Common myeloid progenitor, CD34-positive (primary cell): ENCODE data around the gene ZFPL1.

Source experiments
- CTCF ChIA-PET: fragments of 350-600 bp; sonication (Branson Sonifier 250); formaldehyde crosslinking; loops from one replicate; lab custom pipeline; 2021; ENCODE audit warnings: antibody characterized with exemption; lab: Charles Lee
- POLR2A ChIA-PET: fragments of 350-600 bp; sonication (Branson Sonifier 250); formaldehyde crosslinking; loops from one replicate; lab custom pipeline; 2021; ENCODE audit warnings: antibody characterized with exemption; lab: Charles Lee
- DNase-seq, 3 donors: peaks; one replicate each; pipeline versions ENCODE4 v3.0.0 to v3.0.0-alpha.2; 2013
- H3K27ac ChIP-seq, 2 experiments: 1 replicate in 1 of 2; 2 replicates in 1 of 2; pipeline ENCODE4 v1.7.0; 2013; ENCODE audit warnings: inconsistent platforms in 2 of 2, low read length in 2 of 2, mild to moderate bottlenecking in 2 of 2, low read depth in 1 of 2, moderate library complexity in 1 of 2; ENCODE audit not compliant: severe bottlenecking in 2 of 2, insufficient read depth in 1 of 2, poor library complexity in 1 of 2
- H3K27me3 ChIP-seq, 5 experiments: replicated peaks in 2 of 5; 1 replicate in 3 of 5; 2 replicates in 2 of 5; pipeline versions ENCODE4 v1.6.1 to v1.7.0; 2013; ENCODE audit warnings: low read length in 4 of 5, mild to moderate bottlenecking in 2 of 5, moderate library complexity in 2 of 5, inconsistent platforms in 1 of 5; ENCODE audit not compliant: insufficient read depth in 5 of 5, control insufficient read depth in 4 of 5
- H3K36me3 ChIP-seq, 4 experiments: 1 replicate in 2 of 4; 2 replicates in 2 of 4; pipeline versions ENCODE4 v1.6.1 to v1.7.0; 2013; ENCODE audit warnings: low read length in 3 of 4, control low read depth in 1 of 4, mild to moderate bottlenecking in 1 of 4; ENCODE audit not compliant: control insufficient read depth in 4 of 4, insufficient read depth in 4 of 4
- H3K4me1 ChIP-seq, 4 experiments: 1 replicate in 3 of 4; 2 replicates in 1 of 4; pipeline versions ENCODE4 v1.6.1 to v1.7.1; 2013; ENCODE audit warnings: low read length in 3 of 4, mild to moderate bottlenecking in 3 of 4, control low read depth in 1 of 4, inconsistent platforms in 1 of 4, moderate library complexity in 1 of 4; ENCODE audit not compliant: control insufficient read depth in 4 of 4, insufficient read depth in 4 of 4; ENCODE audit errors: control extremely low read depth in 1 of 4
- H3K4me3 ChIP-seq, 7 experiments: 1 replicate in 4 of 7; 2 replicates in 3 of 7; pipeline versions ENCODE4 v1.5.1 to v1.7.0; 2013; ENCODE audit warnings: mild to moderate bottlenecking in 7 of 7, low read length in 6 of 7, moderate library complexity in 6 of 7, inconsistent platforms in 2 of 7, low read depth in 2 of 7, control low read depth in 1 of 7; ENCODE audit not compliant: insufficient read depth in 4 of 7, control insufficient read depth in 1 of 7; ENCODE audit errors: extremely low read depth in 1 of 7
- H3K9me3 ChIP-seq, 5 experiments: 1 replicate in 4 of 5; 2 replicates in 1 of 5; pipeline versions ENCODE4 v1.6.1 to v1.7.1; 2013; ENCODE audit warnings: low read length in 4 of 5, mild to moderate bottlenecking in 2 of 5, inconsistent platforms in 1 of 5, low read depth in 1 of 5, moderate library complexity in 1 of 5; ENCODE audit not compliant: control insufficient read depth in 4 of 5, insufficient read depth in 2 of 5; ENCODE audit errors: control extremely low read depth in 1 of 5
- WGBS: methylation state at CpG from one replicate; pipeline ENCODE4 v1.1.5; 2013; ENCODE audit not compliant: insufficient coverage; 5-methylcytosine and 5-hydroxymethylcytosine counted together

Gene ZFPL1

GRCh38 chr11:65111159-65111743 lies 27.2 kb downstream of the ZFPL1 start:
- WGBS: 68% methylated on average over 31 of the region's 31 CpGs
- H3K27ac ChIP-seq: no peak overlapping the region
- peaks cover 0 to 44% (median 34%) of the 10 kb centered on the region in 4 experiments for H3K4me1 ChIP-seq
- POLR2A ChIA-PET: interaction anchor here (0.7 to 2.8 kb wide), 8 partner anchors 12 to 95 kb away, joined by 3 to 7 read pairs (median 3); partner anchors contain the start of genes SYVN1 and VPS51
- peak overlapping the region in 3 of 7 experiments; percentile 74 to 80 (median 74) for H3K4me3 ChIP-seq
- peaks cover 0 to 59% (median 30%) of the 10 kb centered on the region in 4 experiments for H3K36me3 ChIP-seq
- no peak for DNase-seq
- H3K27me3 ChIP-seq: no peaks in the 10 kb centered on the region
- CTCF ChIA-PET: interaction anchor here (0.7 to 4.9 kb wide), 24 partner anchors 8 to 203 kb away, joined by 3 to 56 read pairs (median 4); partner anchors contain the start of genes ARL2, BATF2, CAPN1 and CDC42EP2
- H3K9me3 ChIP-seq: no peaks in the 10 kb centered on the region

GRCh38 chr11:65111744-65112545 lies 27.9 kb downstream of the ZFPL1 start, which contains the start of gene TM7SF2:
Gene TM7SF2 (plus strand): TSS chr11:65111872. CDS start chr11:65112016, 144 bp downstream.
- DNase-seq: peak; percentile 91 to 95 (median 94)
- Histone ChIP-seq H3K36me3 (peaks cover 0 to 60% (median 29%) of the 10 kb centered on the region in 4 experiments), H3K27ac (peak within 1 kb of the TSS in 1 of 2 experiments; percentile 61), H3K4me1 (peaks cover 0 to 51% (median 40%) of the 10 kb centered on the region in 4 experiments), H3K27me3 (no peaks in the 10 kb centered on the region), H3K4me3 (peak within 1 kb of the TSS; percentile 52 to 80 (median 74)), H3K9me3 (no peaks in the 10 kb centered on the region)
- WGBS: under 1% methylated on average over 52 of the region's 64 CpGs
- ChIA-PET CTCF (interaction anchor here (0.7 to 4.9 kb wide), 22 partner anchors 8 to 203 kb away, joined by 3 to 56 read pairs (median 4); partner anchors contain the start of genes ARL2, CAPN1, CDC42EP2 and FAU), POLR2A (interaction anchor here (0.7 to 2.8 kb wide), 6 partner anchors 16 to 96 kb away, joined by 3 to 7 read pairs (median 3); partner anchors contain the start of genes SYVN1 and VPS51)

GRCh38 chr11:65112546-65113360 lies 28.7 kb downstream of the ZFPL1 start:
- POLR2A ChIA-PET: interaction anchor here (1.0 to 2.8 kb wide), 4 partner anchors 17 to 97 kb away, joined by 3 to 7 read pairs (median 4); partner anchors contain the start of genes SYVN1 and VPS51
- no peaks in the 10 kb centered on the region for H3K27me3 ChIP-seq
- 0% methylated on average over 44 of the region's 57 CpGs for WGBS
- H3K27ac ChIP-seq: peak overlapping the region in 1 of 2 experiments; percentile 61
- CTCF ChIA-PET: interaction anchor here (0.5 to 4.9 kb wide), 17 partner anchors 8 to 99 kb away, joined by 3 to 56 read pairs (median 4); partner anchors contain the start of genes ARL2, CAPN1, FAU and MRPL49
- peaks cover 0 to 57% (median 43%) of the 10 kb centered on the region in 4 experiments for H3K4me1 ChIP-seq
- H3K36me3 ChIP-seq: peaks cover 0 to 51% (median 24%) of the 10 kb centered on the region in 4 experiments
- peak; percentile 61 to 81 (median 76) for DNase-seq
- no peaks in the 10 kb centered on the region for H3K9me3 ChIP-seq
- peak overlapping the region; percentile 52 to 80 (median 74) for H3K4me3 ChIP-seq

- peak in 1 of 3 donors; percentile 28 for DNase-seq
- Histone ChIP-seq H3K36me3 (peaks cover 0 to 50% (median 22%) of the 10 kb centered on the region in 4 experiments), H3K4me1 (peaks cover 0 to 57% (median 43%) of the 10 kb centered on the region in 4 experiments), H3K27ac (peak overlapping the region in 1 of 2 experiments; percentile 61), H3K4me3 (peak overlapping the region in 5 of 7 experiments; percentile 67 to 80 (median 74)), H3K9me3 (no peaks in the 10 kb centered on the region), H3K27me3 (no peaks in the 10 kb centered on the region)
- ChIA-PET CTCF (interaction anchor here (0.5 to 4.9 kb wide), 12 partner anchors 8 to 73 kb away, joined by 3 to 56 read pairs (median 4); partner anchors contain the start of genes CAPN1 and VPS51), POLR2A (interaction anchor here (1.0 to 2.8 kb wide), 2 partner anchors 22 to 67 kb away, joined by 3 to 7 read pairs; partner anchors contain the start of gene SYVN1)
- 27% methylated on average over 6 of the region's 14 CpGs for WGBS
Measured at GRCh38 chr11:65113361-65113756, 29.3 kb downstream of the ZFPL1 start.

- WGBS: 85% methylated on average over 6 of the region's 6 CpGs
- DNase-seq: no peak
- POLR2A ChIA-PET: interaction anchor here (2.8 kb wide), 1 partner anchor 21 kb away, joined by 7 read pairs; the partner anchor contains the start of gene SYVN1
- peaks cover 0 to 50% (median 20%) of the 10 kb centered on the region in 4 experiments for H3K36me3 ChIP-seq
- H3K27ac ChIP-seq: peak overlapping the region in 1 of 2 experiments; percentile 39
- CTCF ChIA-PET: interaction anchor here (0.9 to 4.9 kb wide), 10 partner anchors 11 to 181 kb away, joined by 3 to 56 read pairs (median 4); partner anchors contain the start of genes CAPN1 and VPS51
- H3K9me3 ChIP-seq: no peaks in the 10 kb centered on the region
- peak overlapping the region in 1 of 7 experiments; percentile 74 for H3K4me3 ChIP-seq
- no peaks in the 10 kb centered on the region for H3K27me3 ChIP-seq
- H3K4me1 ChIP-seq: peaks cover 0 to 57% (median 43%) of the 10 kb centered on the region in 4 experiments
Measured at GRCh38 chr11:65113839-65114238, 29.8 kb downstream of the ZFPL1 start.
